ENCODE results near the gene EGFR.

Gene EGFR

DNA sequence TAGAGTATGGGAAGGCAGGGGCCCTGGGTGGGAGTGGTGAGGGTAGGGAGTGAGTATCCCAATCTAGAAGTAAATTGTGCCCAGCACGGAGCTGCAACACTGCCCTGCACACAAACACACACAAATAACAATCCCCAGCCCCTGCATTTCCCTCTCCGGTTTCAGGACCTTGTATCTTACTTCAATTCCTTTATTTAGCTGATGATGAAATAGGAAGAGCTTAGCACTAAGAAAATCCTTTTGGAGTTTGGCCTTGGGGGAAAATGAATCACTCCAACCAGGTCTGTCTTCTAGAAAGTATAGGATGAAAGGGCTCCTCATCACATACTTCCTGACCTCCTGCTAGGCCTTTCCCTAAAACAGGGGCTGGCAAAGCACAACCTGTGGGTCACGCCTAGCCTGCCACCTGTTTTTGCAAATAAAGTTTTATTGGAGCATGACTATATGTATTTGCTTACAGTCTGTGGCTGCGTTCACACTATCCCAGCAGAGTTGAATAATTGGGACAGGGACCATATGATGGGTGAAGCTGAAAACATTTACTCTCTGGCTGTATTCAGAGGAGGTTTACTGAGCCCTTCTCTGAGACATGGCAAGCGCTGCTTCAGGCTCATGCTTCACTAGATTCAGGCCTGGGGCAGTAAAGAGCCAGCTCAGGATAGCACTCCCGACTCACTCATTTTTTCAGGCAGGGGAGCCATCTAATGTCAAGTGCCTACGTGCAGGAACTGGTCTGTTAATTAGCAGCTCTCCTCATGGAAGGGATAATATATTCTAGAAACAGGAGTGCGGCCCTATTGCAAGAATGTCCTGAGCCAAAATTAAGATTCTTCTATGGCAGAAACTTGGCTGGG lies 111.0 kb downstream of the EGFR start:
- DNase-seq = peak; percentile 84

DNA sequence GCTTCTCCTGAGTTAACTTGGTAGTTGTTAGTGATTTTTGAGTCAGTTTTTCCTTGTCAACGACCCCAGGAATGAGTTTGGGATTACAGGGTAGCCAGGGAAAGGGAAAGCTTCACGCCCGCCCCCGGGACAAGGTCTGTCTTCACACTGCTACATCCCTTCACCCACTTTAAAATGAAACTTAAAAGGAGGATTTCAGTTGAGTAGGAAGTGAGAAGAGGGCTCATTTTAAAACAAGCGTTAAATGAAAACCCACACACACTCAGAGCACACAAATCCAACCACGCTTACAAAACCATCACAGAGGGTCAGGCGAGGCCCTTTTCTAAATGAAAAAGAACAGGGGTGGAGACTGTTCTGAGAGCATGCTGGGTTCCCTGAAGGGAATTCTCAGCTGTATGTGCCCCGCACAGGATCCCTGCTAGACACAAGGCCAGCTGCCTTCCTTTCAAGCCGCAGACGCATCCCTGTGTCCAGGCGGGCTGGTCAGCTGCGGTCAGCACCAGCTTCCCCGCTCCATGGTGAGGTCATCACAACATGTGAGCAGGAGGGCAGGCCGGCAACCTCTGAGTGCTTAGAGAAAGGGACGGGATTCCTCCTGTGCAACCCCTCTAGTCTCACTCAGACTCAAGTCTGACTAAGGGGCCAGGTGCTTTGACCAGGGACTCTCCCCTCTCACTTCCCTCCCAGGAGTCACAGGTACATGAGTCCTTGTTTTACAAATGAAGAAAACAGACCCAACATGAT lies 111.8 kb downstream of the EGFR start:
- DNase-seq = peak; percentile 94

DNA sequence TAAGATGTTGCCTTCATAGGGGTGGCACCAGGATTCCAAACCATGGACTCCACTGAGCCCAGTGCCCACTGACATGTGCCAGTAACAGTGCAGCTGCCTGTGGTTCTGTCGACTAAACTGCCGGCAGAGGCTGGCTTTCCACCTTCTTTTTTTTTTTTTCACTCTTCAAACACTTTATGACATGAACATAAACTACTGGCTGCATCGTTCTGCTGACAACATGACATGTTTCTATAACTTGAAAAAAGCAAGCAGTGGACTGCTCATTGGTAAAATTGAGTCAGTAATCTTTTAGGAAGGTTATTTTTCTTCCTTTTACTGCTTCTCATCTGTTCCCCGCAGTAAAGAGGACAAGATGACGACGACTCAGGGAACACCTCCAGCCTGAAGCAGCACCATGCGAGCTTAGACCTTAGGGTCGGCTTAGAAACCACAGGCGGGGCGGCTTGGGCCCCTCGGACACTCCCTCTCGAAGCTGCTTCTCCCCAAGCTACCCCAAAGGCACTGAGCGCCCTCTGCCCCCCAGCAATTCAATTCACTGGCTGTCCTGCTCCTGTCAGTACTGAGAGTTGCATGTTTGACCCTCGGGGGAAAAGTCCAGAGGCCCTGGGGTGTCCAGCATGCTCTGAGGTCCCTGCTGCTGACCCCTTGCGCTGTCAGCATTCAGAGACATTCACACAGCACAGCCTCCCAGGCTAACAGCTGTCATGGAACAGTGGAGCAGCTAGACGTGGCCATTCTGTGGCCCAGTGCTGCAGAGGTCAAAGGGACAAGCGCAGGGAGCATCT lies 112.5 kb downstream of the EGFR start:
- DNase-seq = no peak

DNA sequence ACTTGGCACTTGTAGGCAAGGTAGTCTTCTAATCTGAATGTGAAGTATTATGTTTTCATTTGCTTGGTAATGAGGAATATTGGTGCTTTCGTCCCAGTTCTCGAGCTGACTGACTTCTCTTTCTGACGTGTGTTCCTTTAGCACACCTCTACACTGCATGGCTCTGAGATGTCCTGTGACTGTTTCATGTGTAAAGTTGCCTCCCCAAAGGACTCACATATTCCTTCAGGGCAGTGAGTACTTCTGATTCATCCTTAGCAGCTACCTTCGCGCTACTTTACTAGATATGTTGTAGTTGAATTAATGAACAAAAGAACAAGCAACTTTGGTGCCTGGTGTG lies 113.7 kb downstream of the EGFR start:
- DNase-seq = no peak

DNA sequence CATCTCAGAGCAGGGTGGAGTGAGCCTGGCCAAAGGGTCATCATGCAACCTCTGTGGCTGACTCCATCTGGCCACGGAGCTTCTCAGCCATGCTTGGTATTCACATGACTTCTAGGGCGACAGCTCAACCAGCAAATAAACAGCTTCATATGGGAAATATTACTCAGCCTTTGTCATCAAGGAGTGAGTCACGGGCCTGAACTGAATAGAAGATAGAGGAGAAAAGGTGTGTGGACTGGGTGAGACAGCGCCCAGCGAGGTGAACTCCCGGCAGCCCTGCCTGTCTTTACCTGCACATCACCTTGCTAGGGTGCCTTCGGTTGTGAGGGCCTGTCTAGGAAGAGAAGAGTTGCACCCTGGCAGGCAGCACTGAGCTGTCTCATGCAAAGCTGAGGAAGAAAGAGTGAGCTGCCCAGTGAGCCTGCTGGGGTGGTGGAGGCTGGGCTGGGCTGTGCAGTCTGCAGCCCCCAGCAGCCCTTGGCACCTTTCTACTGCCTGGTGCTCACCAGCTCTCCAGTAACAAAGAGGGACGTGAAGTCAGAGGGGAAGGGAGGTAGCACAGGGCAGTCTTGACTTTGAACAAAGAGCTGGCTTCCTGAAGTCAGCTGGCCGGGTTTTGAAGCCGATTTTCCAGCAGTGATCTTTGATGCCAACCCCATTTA lies 114.2 kb downstream of the EGFR start:
- peak; percentile 100 for DNase-seq

DNA sequence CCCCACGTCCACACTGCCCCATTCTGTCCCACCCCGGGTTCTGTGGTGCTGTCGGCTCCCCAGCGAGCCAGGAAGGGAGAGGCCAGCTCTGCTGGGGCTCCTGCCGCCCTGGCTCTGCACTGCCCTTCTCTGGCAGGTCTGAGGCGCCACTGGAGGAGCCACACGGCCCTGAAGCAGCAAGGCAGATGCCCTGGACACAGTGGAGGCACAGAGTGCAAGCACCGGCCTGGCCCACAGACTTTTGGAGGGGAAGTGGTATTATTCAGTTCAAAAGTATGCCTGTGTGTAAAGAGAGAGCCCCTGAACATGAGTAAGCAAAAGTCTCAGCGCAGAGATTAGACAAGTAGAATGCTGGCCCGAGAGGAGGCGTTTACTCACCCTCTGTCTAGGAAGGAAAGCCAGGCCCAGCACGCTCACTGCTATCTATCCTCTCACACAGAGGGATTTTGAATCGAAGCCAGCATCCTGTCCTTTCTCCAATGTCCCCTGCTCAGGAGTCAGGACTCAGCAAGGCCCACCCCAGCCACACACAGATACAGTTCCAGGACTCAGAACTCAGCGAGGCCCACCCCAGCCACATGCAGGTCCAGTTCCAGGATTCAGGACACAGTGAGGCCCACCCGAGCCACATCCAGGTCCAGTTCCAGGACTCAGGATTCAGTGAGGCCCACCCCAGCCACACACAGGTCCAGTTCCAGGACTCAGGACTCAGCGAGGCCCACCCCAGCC lies 115.0 kb downstream of the EGFR start:
- DNase-seq = peak; percentile 99

DNA sequence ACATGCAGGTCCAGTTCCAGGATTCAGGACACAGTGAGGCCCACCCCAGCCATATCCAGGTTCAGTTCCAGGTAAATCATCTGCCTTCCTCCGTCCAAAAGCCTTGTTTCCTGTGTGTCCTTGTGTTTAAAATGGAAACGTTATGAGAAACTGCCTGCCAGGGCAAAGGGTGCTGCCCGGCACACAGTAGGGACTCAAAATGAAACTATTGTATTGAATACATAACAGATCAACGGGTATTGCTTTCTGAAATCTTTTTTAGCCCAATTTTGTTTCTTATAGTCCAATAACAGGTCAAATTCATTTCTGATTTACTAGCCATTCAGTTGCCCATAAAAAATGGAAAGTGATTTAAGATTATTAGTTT lies 115.5 kb downstream of the EGFR start:
- DNase-seq = no peak

DNA sequence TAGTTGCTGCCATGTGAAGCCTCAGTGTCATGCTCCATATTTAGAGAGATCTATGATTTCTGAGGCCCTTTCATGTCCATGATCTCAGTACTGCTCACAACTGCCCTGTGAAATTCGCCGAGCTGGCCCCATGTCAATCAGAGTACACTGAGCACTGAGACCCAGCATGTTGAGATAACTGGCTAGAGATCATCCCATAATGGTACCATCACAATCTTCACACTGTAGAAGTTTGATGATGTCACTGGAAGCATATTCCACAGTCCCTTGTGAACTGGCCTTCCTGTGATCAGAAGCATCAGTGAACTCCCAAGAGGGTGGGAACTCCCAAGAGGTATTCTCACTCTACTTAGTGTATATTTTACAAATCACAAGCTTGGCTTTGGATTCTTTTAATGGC lies 116.0 kb downstream of the EGFR start:
- DNase-seq = no peak

DNA sequence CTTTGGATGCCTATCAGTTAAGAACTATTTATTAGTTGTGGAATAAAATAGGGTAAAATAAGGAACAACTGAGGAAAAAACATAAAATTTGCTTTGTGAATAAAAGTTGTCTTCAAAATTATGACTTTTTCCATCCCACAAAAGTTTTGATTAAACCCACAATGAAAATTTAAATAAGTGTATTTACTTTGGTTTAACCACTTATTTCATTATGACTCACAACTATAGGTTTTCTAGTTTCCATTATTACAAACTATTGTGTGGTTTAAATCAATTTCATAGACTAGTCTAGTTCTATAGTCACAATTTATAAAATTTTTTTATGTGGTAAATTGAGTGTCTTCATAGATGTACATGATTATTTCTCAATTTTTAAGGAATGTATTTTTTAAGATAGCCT lies 116.6 kb downstream of the EGFR start:
- no peak for DNase-seq

DNA sequence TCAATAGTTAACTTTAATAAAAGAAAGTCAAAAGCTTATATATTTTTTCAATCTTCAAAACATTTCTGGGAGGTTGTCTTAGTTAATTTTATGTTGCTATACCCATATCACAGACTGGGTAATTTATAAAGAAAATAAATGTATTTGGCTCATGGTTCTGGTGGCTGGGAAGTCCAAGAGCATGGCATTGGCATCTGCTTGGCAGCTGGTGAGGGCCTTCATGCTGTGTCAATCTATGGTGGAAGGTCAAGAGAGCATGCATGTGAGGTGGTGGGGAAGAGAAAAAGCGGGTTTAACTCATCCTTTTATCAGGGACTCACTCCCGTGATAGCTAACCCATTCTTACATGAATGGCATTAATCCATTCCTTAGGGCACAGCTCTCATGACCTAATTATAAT lies 119.8 kb downstream of the EGFR start:
- no peak for DNase-seq

DNA sequence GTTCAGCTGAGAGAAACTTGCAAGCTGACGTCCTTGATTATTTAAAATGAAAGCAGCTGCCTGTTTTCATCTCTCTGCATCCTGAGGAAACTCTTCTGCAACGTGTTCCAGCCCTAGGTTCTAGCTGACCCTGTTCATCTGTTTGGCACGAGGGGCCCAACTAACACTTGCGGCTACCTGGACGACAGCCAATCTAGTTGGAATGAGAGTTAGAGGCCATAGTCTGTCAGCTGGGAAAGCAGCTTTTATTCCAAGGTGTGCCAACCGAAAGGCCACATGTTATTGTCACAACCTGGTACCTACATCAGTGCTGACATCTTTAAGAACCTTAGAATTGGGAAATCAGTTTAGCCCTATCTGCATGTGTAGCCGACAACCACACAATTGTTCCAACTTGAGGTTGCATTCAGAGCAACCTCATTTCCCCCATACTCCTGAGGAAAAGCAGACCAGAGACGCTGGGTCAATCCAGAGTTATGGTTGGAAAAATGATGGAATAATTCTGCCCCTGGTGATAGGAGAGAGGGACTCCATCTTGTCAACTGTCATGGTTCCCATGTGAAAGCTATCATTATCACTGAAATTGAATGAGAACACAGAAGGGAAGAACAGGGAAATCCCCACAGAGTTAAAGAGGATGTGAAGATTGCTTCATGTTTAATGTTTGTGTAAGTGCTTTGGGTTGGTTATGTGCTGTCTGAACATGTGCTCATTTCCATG lies 121.6 kb downstream of the EGFR start:
- peak; percentile 58 for DNase-seq

DNA sequence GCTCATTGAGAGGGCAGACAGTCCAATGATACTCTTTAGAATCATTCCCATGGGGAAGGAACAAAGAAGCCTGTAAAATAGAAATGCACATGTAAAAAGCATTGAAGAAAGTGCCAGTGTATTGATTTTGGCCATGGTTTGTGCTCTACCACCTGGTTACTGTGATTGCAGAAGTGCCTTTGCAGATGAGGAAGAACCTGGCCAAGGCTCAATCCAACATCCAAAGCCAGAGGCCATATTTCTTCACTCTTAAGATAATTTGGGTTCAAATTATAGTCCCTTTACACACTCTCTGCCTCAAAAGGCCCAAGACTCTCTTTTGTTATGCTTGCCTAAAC lies 122.1 kb downstream of the EGFR start:
- DNase-seq = no peak

DNA sequence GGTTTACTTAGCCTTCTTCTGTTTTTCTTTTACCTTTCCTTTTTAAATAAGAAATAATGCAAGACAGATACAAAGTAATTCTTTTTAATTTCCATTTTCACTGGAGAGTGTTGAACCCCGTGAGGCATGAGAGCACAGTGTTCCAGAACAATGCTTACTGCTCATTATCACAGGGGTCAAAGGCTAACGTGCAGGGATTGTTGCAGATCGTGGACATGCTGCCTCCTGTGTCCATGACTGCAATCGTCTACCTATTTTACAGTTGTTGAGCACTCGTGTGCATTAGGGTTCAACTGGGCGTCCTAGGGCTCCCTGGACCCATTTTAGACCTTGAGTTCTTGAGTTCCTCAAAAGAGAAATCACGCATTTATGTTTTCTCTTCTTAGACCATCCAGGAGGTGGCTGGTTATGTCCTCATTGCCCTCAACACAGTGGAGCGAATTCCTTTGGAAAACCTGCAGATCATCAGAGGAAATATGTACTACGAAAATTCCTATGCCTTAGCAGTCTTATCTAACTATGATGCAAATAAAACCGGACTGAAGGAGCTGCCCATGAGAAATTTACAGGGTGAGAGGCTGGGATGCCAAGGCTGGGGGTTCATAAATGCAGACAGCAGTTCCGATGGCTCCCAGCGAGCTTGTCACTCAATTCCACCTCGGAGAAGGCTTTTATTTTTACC lies 124.2 kb downstream of the EGFR start:
- no peak for DNase-seq

DNA sequence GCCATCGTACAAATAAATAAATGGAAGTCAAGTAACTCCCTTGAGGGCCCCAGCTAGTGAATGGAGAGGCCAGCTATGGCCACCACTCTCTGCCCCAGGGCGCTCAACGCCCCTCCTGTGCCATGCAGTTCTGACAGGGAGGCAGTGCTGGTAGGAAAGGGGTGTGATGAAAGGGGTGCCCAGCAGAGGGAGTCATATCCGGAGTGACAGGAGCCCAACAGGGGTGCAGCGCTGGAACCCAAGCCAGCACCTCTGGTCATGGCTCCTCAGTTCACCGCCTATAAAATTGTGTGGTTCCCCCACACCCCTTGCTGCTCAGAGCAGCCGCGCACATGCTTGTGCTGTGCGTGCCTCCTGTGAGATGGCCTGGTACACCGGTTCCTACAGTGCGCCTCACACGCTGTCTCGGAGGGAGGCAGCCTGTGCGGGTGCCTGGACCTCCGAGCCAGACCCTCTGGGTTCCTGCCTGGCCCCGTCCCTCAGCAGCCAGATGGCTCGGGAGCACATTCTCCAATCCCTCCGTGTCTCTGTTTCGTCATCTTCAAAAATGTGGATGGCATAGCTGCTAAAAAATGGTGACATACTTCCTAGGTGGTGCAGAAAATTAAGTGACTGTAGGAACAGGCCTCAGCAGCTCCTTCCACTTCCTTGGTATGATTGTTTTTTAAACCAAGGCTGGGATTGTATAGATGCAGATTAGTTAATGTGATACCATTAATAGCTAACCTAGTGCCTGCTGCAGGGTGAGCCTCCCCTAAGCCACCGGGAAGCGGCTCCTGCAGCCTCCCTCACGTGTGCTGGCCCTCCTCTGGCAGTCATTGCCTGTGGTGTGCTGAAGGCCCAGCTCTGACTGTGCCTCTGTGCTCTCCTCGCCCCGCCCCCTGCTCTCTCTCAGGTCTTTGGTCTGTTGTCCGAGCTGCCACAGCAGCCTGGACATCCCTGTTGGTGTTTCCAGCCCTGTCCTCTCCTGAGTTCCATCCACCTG lies 125.8 kb downstream of the EGFR start:
- DNase-seq = peak; percentile 26

DNA sequence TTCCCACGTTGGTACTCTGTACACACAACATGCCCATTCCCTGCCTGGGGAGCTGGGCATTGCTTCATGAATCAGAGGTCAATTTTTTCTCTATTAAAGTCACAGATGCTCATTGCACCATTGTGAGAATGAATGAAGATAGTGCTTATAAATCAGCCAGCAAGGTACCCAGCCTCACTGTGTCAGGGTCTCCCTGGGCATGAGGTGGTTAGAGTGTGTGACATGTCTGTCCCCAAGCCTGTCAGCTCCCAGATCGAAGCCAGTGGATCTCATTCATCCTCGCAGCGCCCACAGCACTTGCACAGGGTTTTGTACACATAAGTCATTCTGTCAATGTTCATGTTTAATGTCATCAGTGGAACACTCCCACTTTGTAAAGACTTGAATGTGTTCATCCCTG lies 126.8 kb downstream of the EGFR start:
- no peak for DNase-seq

DNA sequence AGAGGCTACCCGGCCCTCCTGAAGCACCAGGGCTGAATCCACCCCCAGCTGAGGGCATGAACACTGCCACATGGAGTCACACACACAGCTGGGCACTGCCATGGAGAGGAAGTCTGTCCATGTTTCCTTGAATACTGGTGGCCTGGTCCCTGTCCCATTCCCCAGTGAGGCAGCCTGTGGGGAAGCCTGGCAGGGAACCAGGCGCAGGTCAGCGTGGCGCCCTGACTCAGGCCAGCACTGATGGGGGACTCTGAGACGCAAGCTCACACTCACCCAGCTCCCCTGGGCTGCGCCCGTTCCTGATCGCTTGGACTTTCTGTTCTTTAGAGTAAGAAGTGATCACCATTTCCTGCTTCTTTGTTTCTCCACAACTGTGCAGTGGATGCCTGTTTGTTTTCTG lies 128.3 kb downstream of the EGFR start:
- no peak for DNase-seq

DNA sequence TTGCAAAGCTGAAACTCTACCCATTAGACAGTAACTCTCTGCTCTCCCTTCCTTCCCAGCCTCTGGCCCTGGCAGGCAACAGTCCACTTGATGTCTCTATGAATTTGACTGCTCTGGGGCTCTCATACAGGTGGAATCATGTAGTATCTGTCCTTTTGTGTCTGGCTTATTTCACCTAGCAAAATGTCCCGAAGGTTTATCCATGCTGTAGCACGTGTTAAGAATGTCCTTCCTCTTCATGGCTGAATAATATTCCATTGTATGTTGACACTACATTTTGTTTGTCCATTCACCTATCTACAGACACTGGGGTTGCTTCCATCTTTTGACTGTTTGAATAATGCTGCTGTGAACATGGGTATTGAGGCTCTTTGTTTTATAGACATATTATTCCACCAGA lies 128.9 kb downstream of the EGFR start:
- no peak for DNase-seq

DNA sequence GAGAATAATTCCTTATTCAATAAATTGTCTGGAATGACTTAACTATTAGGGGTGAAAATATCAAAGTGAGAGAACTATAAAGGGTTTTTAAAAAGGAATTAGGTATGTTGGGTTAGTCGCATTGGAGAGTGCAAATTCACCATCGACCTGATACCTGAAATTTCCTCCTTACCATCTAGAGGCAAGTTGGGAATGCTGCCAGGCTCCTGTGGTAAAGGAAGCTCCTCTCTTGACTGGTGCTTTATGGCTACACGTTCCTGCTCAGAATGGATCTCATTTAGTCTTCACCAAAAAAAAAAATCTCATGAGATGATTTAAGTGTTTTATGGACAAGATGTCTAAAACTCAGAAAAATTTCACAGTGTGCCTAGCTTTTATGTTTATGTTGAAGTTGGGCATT lies 129.8 kb downstream of the EGFR start:
- no peak for DNase-seq

DNA sequence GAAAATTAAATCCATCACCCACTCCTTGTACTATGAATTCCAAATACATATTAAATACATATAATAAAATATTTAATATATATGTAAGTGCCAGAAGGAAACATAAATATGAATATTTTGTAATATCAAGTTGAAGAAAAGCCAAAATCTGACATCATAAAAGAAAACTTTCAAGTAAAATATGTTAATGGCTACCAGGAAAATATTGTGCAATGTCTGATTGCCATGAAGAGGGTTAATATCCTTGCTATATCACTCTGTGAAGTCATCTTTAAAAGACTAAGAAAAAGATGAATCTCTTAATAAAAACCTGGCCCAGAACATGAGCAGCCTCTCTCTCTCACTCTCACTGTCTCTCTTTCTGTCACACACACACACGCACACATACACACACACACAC lies 130.2 kb downstream of the EGFR start:
- DNase-seq = no peak

DNA sequence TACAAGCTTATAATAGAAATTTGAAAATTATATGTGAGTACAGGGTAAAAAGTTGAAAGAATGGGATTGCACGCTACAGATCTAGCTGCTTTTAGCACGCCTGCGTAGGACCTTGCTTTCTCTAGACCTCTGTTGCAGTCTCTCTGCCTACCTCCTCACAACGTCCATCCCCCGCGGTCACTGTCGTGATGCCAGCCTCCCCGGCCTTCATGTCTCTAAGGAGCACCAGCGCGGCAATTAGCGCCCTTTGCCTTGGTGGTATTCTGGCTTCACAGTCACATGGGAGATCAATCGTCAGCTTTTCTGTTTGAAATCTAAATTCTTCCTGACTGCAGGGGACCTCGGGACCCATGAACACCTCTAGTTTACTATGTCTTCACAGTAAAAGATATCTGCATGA lies 131.3 kb downstream of the EGFR start:
- DNase-seq = no peak
